Measurements from ENCODE around the gene PRKG1.

DNA sequence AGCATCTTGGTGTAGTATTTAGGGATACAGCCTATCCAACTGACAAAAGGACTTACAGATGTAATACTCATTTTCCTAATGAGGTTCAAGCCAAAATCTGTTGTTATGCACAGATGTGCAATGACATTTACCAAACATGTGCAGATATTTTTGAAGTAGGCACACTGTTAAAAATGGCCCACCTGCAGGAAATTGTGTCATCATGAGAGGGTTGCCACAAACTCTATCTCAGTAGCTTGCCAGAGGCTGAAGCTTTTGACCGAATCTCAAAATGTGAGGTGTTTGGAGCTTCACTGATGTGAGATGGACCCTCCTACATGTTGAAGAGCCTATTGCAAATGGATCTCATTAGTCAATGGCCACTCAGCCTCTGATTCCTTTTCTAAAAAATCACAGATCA is 714.8 kb downstream of the PRKG1 start:
- no peak for TF ChIP-seq CTCF (IDR thresholded peaks at IDR 0.05; ENCODE audit: low read depth, low read length)
- TF ChIP-seq EZH2phosphoT487 (IDR thresholded peaks at IDR 0.05; ENCODE audit: low read depth): no peak

Data from OCI-LY3 (cell line).